K562 (cell line): ENCODE data around the gene MADD. TPM values are rescaled to one million over a fixed set of nuclear protein-coding genes. Genes with fewer than 3 reads are reported as not detected.

Experiments used
- ATAC-seq: fragments of 200-7000 bp; cut with Tn5 transposase; 3 replicates; pipeline ENCODE4 v1.9.1; 2020; ENCODE audit warnings: moderate library complexity
- BruUV-seq: library from RNA; stranded (reverse); fragments of 400-500 nt; replicated peaks from 2 replicates; lab custom pipeline; 2021; lab: Mats Ljungman, UMichigan
- CTCF ChIA-PET: fragments of 300-600 bp; formaldehyde crosslinking; extraction: SDS; loops from one replicate; lab custom pipeline; 2021; ENCODE audit warnings: low intra/inter-chr PET ratio; lab: Yijun Ruan, JAX
- POLR2A ChIA-PET: fragments of 300-600, 350-650 bp; sonication (Branson Sonifier 250); formaldehyde crosslinking; extraction: SDS; loops from one replicate; lab custom pipeline; 2021; ENCODE audit warnings: antibody characterized with exemption, inconsistent platforms; lab: Yijun Ruan, JAX
- DNase-seq, 4 experiments: peaks; one replicate each; pipeline versions ENCODE4 v3.0.0 to v3.0.0-alpha.2; 2011 to 2018; ENCODE audit warnings: low spot score in 3 of 4, mixed read lengths in 3 of 4; ENCODE audit errors: extremely low read depth in 1 of 4
- FAIRE-seq: peaks from 2 replicates; lab custom pipeline; 2011; peaks lifted over from hg19 to GRCh38; lab: Jason Lieb, UNC
- H2AFZ ChIP-seq: 2 replicates; pipeline ENCODE4 v1.6.0; 2011; ENCODE audit warnings: low read depth, low read length, control low read depth, inconsistent platforms
- H3K27ac ChIP-seq: fragments of 200-600 bp; 3 replicates; pipeline ENCODE4 v1.8.0; 2011; ENCODE audit warnings: low read depth, mild to moderate bottlenecking, control low read depth, inconsistent platforms, low read length, moderate library complexity, mixed read lengths; ENCODE audit errors: extremely low read depth
- H3K27me3 ChIP-seq, 2 experiments: fragments of 300-600 bp in 1 of 2; 2 replicates in 1 of 2; 3 replicates in 1 of 2; pipeline versions ENCODE4 v1.6.0 to v1.8.0; 2011; ENCODE audit warnings: inconsistent platforms in 2 of 2, low read length in 2 of 2, mild to moderate bottlenecking in 1 of 2, mixed read lengths in 1 of 2, moderate library complexity in 1 of 2; ENCODE audit not compliant: control insufficient read depth in 2 of 2, insufficient read depth in 2 of 2
- H3K36me3 ChIP-seq: fragments of 300-600 bp; 3 replicates; pipeline ENCODE4 v1.8.0; 2011; ENCODE audit warnings: mild to moderate bottlenecking, low read length, inconsistent platforms; ENCODE audit not compliant: control insufficient read depth, insufficient read depth
- H3K4me1 ChIP-seq, 2 experiments: fragments of 200-600 bp in 1 of 2; replicated peaks in 1 of 2; 2 replicates in 1 of 2; 3 replicates in 1 of 2; pipeline versions ENCODE4 v1.5.1 to v1.8.0; 2011; ENCODE audit warnings: inconsistent platforms in 2 of 2, low read length in 2 of 2, mild to moderate bottlenecking in 1 of 2, mixed read lengths in 1 of 2, moderate library complexity in 1 of 2; ENCODE audit not compliant: control insufficient read depth in 2 of 2, insufficient read depth in 2 of 2
- H3K4me2 ChIP-seq: 2 replicates; pipeline ENCODE4 v1.6.1; 2011; ENCODE audit warnings: low read length, control low read depth, inconsistent platforms, mixed read lengths; ENCODE audit not compliant: insufficient read depth
- H3K4me3 ChIP-seq: fragments of 200-600 bp; sonication (generic), shearing (Covaris generic); 2 replicates; pipeline ENCODE4 v1.5.1; 2016; ENCODE audit warnings: control low read depth, inconsistent platforms
- H3K79me2 ChIP-seq: fragments of 200-600 bp; 3 replicates; pipeline ENCODE4 v1.8.0; 2011; ENCODE audit warnings: low read length, inconsistent platforms; ENCODE audit not compliant: control insufficient read depth, insufficient read depth
- H3K9ac ChIP-seq, 2 experiments: 2 replicates each; pipeline versions ENCODE4 v1.6.0 to v1.6.1; 2011; ENCODE audit warnings: low read depth in 2 of 2, low read length in 2 of 2, control low read depth in 1 of 2, inconsistent platforms in 1 of 2, mild to moderate bottlenecking in 1 of 2, mixed read lengths in 1 of 2; ENCODE audit not compliant: insufficient read depth in 1 of 2
- H3K9me1 ChIP-seq: one replicate; pipeline ENCODE4 v1.6.0; 2011; ENCODE audit warnings: inconsistent platforms, mild to moderate bottlenecking, low read length, moderate library complexity; ENCODE audit not compliant: control insufficient read depth, insufficient read depth
- H3K9me3 ChIP-seq: replicated peaks from 2 replicates; pipeline ENCODE4 v1.5.1; 2011; ENCODE audit warnings: low read depth, low read length, inconsistent platforms; ENCODE audit not compliant: control insufficient read depth, insufficient read depth
- H4K20me1 ChIP-seq: replicated peaks from 2 replicates; pipeline ENCODE4 v1.6.1; 2011; ENCODE audit warnings: low read length, inconsistent platforms, mixed read lengths; ENCODE audit not compliant: control insufficient read depth, insufficient read depth
- CBX1 ChIP-seq: sonication (generic); IDR thresholded peaks from 2 replicates; pipeline ENCODE4 v1.6.1; 2016; ENCODE audit warnings: antibody characterized with exemption, low read depth, mild to moderate bottlenecking
- CHD2 ChIP-seq: IDR thresholded peaks from 2 replicates; pipeline ENCODE4 v1.6.1; 2011; ENCODE audit warnings: low read depth, low read length
- MAFK ChIP-seq: IDR thresholded peaks from 2 replicates; pipeline ENCODE4 v1.6.1; 2011; ENCODE audit warnings: low read length, improper control_type of control experiment
- NCOA6 ChIP-seq: fragments of 450-650 bp; IDR thresholded peaks from 2 replicates; pipeline ENCODE4 v1.6.1; 2017; ENCODE audit warnings: mild to moderate bottlenecking
- SUPT5H ChIP-seq: fragments of 450-650 bp; IDR thresholded peaks from 2 replicates; pipeline ENCODE4 v1.6.1; 2016
- U2AF1 ChIP-seq: fragments of 200-400 bp; formaldehyde crosslinking; optimal IDR thresholded peaks from 2 replicates; pipeline ENCODE3; 2017; ENCODE audit warnings: mild to moderate bottlenecking, low read depth, low read length, moderate library complexity
- ZNF197 ChIP-seq: fragments of 200-800 bp; sonication (Bioruptor generic); IDR thresholded peaks from 2 replicates; pipeline ENCODE4 v1.6.1; 2016; ENCODE audit warnings: low read depth, missing genetic modification characterization, missing compliant biosample characterization
- WGBS: fragments of 100-300 bp; shearing (Covaris generic); methylation state at CpG from one replicate; pipeline ENCODE4 v1.1.6; 2016; ENCODE audit warnings: low coverage, mixed read lengths; ENCODE audit not compliant: insufficient coverage; ENCODE audit errors: missing lambda C conversion rate; 5-methylcytosine and 5-hydroxymethylcytosine counted together
- in situ Hi-C: fragments of 300-500 bp; cut with MboI; formaldehyde crosslinking; loops from 4 replicates; pipeline ENCODE4 v1.15.0; 2018; ENCODE audit warnings: inconsistent platforms, mixed read lengths
- intact Hi-C: fragments of 100-400 bp; cut with micrococcal nuclease; formaldehyde crosslinking; loops from 2 replicates; pipeline ENCODE4 v1.14.2; 2022
- polyA plus RNA-seq, 8 experiments: library from polyadenylated mRNA; depleted of rRNA in 4 of 8; stranded (reverse) in 5 of 8; unstranded in 3 of 8; fragments of >200 nt; fragmentation: Nextera tagmentation in 2 of 8; fragmentation: Illumina TruSeq in 1 of 8; extraction: Ambion mirVana in 2 of 8; extraction: Trizol in 1 of 8; gene quantifications; 2 replicates each; pipeline versions ENCODE4 v1.2.1 to v1.2.3, GENCODE V29; 2011 to 2014; ENCODE audit warnings: inconsistent platforms in 1 of 8, missing spikeins in 1 of 8
- total RNA-seq, 7 experiments: library from RNA; depleted of rRNA in 6 of 7; stranded (reverse); fragments of >200 nt in 6 of 7; fragmentation: Illumina TruSeq in 2 of 7; extraction: Trizol in 2 of 7; gene quantifications; 2 replicates each; pipeline versions ENCODE4 v1.2.1 to v1.2.3, GENCODE V29; 2011 to 2021; ENCODE audit warnings: low replicate concordance in 1 of 7
- TF ChIP-seq, protein P1 (sequence below): fragments of 250-450 bp; sonication (Bioruptor Pico); IDR thresholded peaks from 2 replicates; pipeline ENCODE4 v1.4.0; 2020
- TF ChIP-seq, protein P2 (sequence below): fragments of 450-650 bp; IDR thresholded peaks from 2 replicates; pipeline ENCODE4 v1.6.1; 2018; ENCODE audit warnings: mild to moderate bottlenecking, low read depth; ENCODE audit not compliant: partially characterized antibody
- TF ChIP-seq, protein P3 (sequence below): fragments of 250-450 bp; sonication (Bioruptor Pico); IDR thresholded peaks from 2 replicates; pipeline ENCODE4 v1.6.1; 2021; ENCODE audit warnings: mild to moderate bottlenecking
- TF ChIP-seq, protein P4 (sequence below), 3 experiments: IDR thresholded peaks in 2 of 3; conservative IDR thresholded peaks in 1 of 3; 2 replicates each; pipeline ENCODE4 v1.5.1; 2011 to 2012; ENCODE audit warnings: low read length in 3 of 3, mild to moderate bottlenecking in 3 of 3, control low read depth in 2 of 3, improper control_type of control experiment in 1 of 3, inconsistent platforms in 1 of 3, low read depth in 1 of 3, mixed read lengths in 1 of 3, moderate library complexity in 1 of 3; ENCODE audit not compliant: insufficient read depth in 2 of 3
- TF ChIP-seq, protein P5 (sequence below): IDR thresholded peaks from 3 replicates; pipeline ENCODE4 v1.6.1; 2011; ENCODE audit warnings: borderline replicate concordance, mild to moderate bottlenecking, moderate library complexity; ENCODE audit not compliant: insufficient read length; ENCODE audit errors: extremely low read depth

Gene MADD
- total and polyA plus RNA-seq, 9 of the 15 experiments (the other 6 are each of a cell fraction or from before 2014, with no cell fraction given) = 0.68 to 57.6 (median 33.6) TPM

DNA sequence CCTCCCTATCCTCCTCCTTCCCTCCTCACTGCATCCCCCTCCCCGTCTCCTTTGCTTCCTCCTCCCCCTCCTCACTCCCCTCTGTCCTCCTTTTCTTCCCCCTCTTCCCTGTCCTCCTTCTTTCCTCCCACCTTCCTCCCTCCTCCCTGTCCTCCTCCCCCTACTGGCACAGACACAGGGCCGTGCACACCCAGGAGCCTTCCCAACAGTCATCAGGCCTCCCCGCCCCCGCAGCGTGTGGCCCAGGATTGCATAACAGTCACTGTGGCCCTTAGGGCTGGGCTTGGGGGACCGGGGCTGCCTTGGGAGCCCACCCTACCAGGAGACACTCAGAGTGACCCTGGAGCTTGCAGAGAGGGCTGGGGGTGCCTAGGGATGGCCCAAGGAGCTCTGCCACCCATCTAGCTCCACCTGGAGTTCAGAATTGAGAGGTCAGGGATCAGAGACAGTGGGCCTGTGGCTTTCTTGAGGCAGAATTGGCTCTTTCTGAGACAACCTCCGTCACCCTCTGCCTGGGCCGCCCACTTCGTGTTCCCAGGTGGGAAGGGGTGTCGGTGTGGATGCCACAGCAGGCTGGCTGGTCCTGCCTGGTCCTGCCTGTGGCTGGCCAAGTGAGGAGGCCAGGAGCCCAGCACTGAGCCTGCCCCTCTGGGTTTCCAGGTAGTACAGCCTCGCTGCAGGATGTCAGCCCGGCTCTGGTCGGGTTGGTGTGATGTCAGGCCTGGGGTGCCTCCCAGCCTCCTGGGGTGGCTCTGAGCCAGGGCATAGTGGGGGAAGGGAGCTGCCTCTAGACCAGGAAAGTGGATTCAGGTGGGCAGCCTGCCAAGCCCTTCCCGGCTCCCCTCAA lies 106.8 kb downstream of the MADD start:
- peaks cover 37 to 51% of the 10 kb centered on the region in 2 experiments for H3K4me1 ChIP-seq
- DNase-seq = peak; percentile 65 to 82 (median 79)
- H3K27me3 ChIP-seq = no peaks in the 10 kb centered on the region
- peak overlapping the region; percentile 47 for H3K4me3 ChIP-seq
- H3K79me2 ChIP-seq = peaks cover 26% of the 10 kb centered on the region
- no peaks in the 10 kb centered on the region for H3K9me3 ChIP-seq
- 15% methylated on average over 13 of the region's 14 CpGs for WGBS
- peak; percentile 74 for FAIRE-seq
- intact Hi-C loops = loop anchor here (10.0 kb wide), 1 partner anchor 238 kb away; no protein-coding TSS in a partner anchor
- ChIA-PET POLR2A (interaction anchor here (0.6 to 1.3 kb wide), 11 partner anchors 8 to 1446 kb away, joined by 3 read pairs; no protein-coding TSS in a partner anchor), CTCF (interaction anchor here (0.7 kb wide), 1 partner anchor 78 kb away, joined by 3 read pairs; no protein-coding TSS in a partner anchor)
- peak overlapping the region; percentile 76 for H3K4me2 ChIP-seq
- no peaks in the 10 kb centered on the region for H3K9me1 ChIP-seq
- peak overlapping the region; percentile 68 for H2AFZ ChIP-seq
- H3K9ac ChIP-seq = peak overlapping the region; percentile 82 to 93
- H4K20me1 ChIP-seq = no peaks in the 10 kb centered on the region
- H3K27ac ChIP-seq = peak overlapping the region; percentile 86
- peaks cover 13% of the 10 kb centered on the region; the same call in 1 of the 3 replicates for H3K36me3 ChIP-seq
- in situ Hi-C loops = no loop called here
- no TSS peak for BruUV-seq
- ATAC-seq = peak; percentile 51
- TF ChIP-seq U2AF1 (no peak), ZNF197 (no peak), SUPT5H (no peak), MAFK (no peak), NCOA6 (no peak), CHD2 (no peak), CBX1 (no peak)
- TF ChIP-seq, protein P1, sequence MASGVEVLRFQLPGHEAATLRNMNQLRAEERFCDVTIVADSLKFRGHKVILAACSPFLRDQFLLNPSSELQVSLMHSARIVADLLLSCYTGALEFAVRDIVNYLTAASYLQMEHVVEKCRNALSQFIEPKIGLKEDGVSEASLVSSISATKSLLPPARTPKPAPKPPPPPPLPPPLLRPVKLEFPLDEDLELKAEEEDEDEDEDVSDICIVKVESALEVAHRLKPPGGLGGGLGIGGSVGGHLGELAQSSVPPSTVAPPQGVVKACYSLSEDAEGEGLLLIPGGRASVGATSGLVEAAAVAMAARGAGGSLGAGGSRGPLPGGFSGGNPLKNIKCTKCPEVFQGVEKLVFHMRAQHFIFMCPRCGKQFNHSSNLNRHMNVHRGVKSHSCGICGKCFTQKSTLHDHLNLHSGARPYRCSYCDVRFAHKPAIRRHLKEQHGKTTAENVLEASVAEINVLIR (CRISPR knock-in tag) = no peak
- TF ChIP-seq, protein P2, sequence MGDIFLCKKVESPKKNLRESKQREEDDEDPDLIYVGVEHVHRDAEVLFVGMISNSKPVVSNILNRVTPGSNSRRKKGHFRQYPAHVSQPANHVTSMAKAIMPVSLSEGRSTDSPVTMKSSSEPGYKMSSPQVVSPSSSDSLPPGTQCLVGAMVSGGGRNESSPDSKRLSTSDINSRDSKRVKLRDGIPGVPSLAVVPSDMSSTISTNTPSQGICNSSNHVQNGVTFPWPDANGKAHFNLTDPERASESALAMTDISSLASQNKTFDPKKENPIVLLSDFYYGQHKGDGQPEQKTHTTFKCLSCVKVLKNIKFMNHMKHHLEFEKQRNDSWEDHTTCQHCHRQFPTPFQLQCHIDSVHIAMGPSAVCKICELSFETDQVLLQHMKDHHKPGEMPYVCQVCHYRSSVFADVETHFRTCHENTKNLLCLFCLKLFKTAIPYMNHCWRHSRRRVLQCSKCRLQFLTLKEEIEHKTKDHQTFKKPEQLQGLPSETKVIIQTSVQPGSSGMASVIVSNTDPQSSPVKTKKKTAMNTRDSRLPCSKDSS = peak; percentile 20
- TF ChIP-seq, protein P3, sequence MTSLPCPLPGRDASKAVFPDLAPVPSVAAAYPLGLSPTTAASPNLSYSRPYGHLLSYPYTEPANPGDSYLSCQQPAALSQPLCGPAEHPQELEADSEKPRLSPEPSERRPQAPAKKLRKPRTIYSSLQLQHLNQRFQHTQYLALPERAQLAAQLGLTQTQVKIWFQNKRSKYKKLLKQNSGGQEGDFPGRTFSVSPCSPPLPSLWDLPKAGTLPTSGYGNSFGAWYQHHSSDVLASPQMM (CRISPR knock-in tag) = no peak
- TF ChIP-seq, protein P4, sequence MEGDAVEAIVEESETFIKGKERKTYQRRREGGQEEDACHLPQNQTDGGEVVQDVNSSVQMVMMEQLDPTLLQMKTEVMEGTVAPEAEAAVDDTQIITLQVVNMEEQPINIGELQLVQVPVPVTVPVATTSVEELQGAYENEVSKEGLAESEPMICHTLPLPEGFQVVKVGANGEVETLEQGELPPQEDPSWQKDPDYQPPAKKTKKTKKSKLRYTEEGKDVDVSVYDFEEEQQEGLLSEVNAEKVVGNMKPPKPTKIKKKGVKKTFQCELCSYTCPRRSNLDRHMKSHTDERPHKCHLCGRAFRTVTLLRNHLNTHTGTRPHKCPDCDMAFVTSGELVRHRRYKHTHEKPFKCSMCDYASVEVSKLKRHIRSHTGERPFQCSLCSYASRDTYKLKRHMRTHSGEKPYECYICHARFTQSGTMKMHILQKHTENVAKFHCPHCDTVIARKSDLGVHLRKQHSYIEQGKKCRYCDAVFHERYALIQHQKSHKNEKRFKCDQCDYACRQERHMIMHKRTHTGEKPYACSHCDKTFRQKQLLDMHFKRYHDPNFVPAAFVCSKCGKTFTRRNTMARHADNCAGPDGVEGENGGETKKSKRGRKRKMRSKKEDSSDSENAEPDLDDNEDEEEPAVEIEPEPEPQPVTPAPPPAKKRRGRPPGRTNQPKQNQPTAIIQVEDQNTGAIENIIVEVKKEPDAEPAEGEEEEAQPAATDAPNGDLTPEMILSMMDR (IDR thresholded peaks at IDR 0.05 in 2 of 3, conservative IDR thresholded peaks at IDR 0.05 in 1 of 3; ENCODE audit: insufficient read depth in 2 of 3, low read depth in 1 of 3, low read length in 3 of 3) = peak in 2 of 3 experiments; percentile 20 to 27; a peak in 2 of 6 replicates
- TF ChIP-seq, protein P5, sequence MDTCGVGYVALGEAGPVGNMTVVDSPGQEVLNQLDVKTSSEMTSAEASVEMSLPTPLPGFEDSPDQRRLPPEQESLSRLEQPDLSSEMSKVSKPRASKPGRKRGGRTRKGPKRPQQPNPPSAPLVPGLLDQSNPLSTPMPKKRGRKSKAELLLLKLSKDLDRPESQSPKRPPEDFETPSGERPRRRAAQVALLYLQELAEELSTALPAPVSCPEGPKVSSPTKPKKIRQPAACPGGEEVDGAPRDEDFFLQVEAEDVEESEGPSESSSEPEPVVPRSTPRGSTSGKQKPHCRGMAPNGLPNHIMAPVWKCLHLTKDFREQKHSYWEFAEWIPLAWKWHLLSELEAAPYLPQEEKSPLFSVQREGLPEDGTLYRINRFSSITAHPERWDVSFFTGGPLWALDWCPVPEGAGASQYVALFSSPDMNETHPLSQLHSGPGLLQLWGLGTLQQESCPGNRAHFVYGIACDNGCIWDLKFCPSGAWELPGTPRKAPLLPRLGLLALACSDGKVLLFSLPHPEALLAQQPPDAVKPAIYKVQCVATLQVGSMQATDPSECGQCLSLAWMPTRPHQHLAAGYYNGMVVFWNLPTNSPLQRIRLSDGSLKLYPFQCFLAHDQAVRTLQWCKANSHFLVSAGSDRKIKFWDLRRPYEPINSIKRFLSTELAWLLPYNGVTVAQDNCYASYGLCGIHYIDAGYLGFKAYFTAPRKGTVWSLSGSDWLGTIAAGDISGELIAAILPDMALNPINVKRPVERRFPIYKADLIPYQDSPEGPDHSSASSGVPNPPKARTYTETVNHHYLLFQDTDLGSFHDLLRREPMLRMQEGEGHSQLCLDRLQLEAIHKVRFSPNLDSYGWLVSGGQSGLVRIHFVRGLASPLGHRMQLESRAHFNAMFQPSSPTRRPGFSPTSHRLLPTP = no peak
